MM.1S (cell line): ENCODE measurements around the gene RANBP9.

Source experiments
- EZH2 ChIP-seq: fragments of 300-600 bp; sonication (generic); optimal IDR thresholded peaks from 2 replicates; pipeline ENCODE3; 2017; ENCODE audit warnings: low read depth, mild to moderate bottlenecking, antibody characterized with exemption, low read length, mixed read lengths
- EZH2phosphoT487 ChIP-seq: fragments of 300-600 bp; sonication (generic); IDR thresholded peaks from 2 replicates; pipeline ENCODE4 v1.6.1; 2018; ENCODE audit warnings: antibody characterized with exemption, low read length
- TF ChIP-seq, protein P1 (sequence below): fragments of 300-600 bp; sonication (generic); IDR thresholded peaks from 2 replicates; pipeline ENCODE4 v1.5.1; 2016; ENCODE audit warnings: antibody characterized with exemption, low read length, mixed read lengths

DNA sequence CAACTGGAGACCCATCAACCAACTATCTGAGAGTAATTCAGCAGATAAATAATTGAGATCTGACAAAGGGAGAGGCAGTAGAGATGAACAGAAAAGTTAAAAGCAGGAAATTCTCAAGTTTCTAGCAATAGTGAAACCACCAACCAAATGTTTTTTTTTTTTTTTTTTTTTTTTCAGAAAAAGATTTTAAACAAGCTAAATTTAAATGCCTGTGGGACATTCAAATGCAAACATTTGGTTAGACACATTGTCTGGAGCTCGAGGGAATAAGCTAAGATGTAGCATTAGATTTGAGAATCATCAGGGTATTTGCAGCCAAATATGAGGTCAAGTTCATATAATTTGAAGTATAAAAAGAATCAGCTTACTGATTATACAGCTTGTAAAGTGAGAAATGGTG is 16.4 kb downstream of the RANBP9 start:
- TF ChIP-seq EZH2 (no peak), EZH2phosphoT487 (no peak)
- TF ChIP-seq, protein P1, sequence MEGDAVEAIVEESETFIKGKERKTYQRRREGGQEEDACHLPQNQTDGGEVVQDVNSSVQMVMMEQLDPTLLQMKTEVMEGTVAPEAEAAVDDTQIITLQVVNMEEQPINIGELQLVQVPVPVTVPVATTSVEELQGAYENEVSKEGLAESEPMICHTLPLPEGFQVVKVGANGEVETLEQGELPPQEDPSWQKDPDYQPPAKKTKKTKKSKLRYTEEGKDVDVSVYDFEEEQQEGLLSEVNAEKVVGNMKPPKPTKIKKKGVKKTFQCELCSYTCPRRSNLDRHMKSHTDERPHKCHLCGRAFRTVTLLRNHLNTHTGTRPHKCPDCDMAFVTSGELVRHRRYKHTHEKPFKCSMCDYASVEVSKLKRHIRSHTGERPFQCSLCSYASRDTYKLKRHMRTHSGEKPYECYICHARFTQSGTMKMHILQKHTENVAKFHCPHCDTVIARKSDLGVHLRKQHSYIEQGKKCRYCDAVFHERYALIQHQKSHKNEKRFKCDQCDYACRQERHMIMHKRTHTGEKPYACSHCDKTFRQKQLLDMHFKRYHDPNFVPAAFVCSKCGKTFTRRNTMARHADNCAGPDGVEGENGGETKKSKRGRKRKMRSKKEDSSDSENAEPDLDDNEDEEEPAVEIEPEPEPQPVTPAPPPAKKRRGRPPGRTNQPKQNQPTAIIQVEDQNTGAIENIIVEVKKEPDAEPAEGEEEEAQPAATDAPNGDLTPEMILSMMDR = no peak
